Neural cell (in vitro differentiated cells): ENCODE results near the gene HOXA1. TPM values are rescaled to one million over a fixed set of nuclear protein-coding genes. Genes with fewer than 3 reads are reported as not detected.

Source experiments
- H2AFZ ChIP-seq: fragments of 200-600, 300-800 bp; sonication (generic), shearing (Covaris generic); 2 replicates; pipeline ENCODE4 v1.6.0; 2014; ENCODE audit warnings: low read depth, mild to moderate bottlenecking, antibody characterized with exemption, low read length, moderate library complexity
- H3F3A ChIP-seq: fragments of 200-600 bp; shearing (Covaris generic); 2 replicates; pipeline ENCODE4 v1.6.1; 2016; ENCODE audit warnings: mild to moderate bottlenecking, moderate library complexity, mixed read lengths, antibody characterized with exemption, low read length; ENCODE audit not compliant: insufficient read depth, poor library complexity, severe bottlenecking
- H3K27ac ChIP-seq: fragments of 200-600, 300-800 bp; sonication (generic), shearing (Covaris generic); 2 replicates; pipeline ENCODE4 v1.5.1; 2014; ENCODE audit warnings: mild to moderate bottlenecking, low read length, moderate library complexity
- H3K27me3 ChIP-seq: fragments of 300-800, 200-600 bp; sonication (generic), shearing (Covaris generic); 2 replicates; pipeline ENCODE4 v1.6.0; 2014; ENCODE audit warnings: mild to moderate bottlenecking, low read depth, low read length, moderate library complexity; ENCODE audit not compliant: insufficient read depth
- H3K36me3 ChIP-seq: fragments of 300-800, 200-600 bp; sonication (generic), shearing (Covaris generic); 2 replicates; pipeline ENCODE4 v1.5.1; 2014; ENCODE audit warnings: mild to moderate bottlenecking, antibody characterized with exemption, low read length, moderate library complexity; ENCODE audit not compliant: insufficient read depth
- H3K4me2 ChIP-seq: fragments of 300-800, 200-600 bp; sonication (generic), shearing (Covaris generic); 2 replicates; pipeline ENCODE4 v1.6.0; 2014; ENCODE audit warnings: mild to moderate bottlenecking, low read length
- H3K4me3 ChIP-seq: fragments of 300-800, 200-600 bp; sonication (generic), shearing (Covaris generic); 2 replicates; pipeline ENCODE4 v1.5.1; 2014; ENCODE audit warnings: mild to moderate bottlenecking, low read length, moderate library complexity
- H3K79me2 ChIP-seq: fragments of 200-600 bp; shearing (Covaris generic); replicated peaks from 2 replicates; pipeline ENCODE4 v1.6.0; 2014; ENCODE audit warnings: mild to moderate bottlenecking, low read length, moderate library complexity; ENCODE audit not compliant: insufficient read depth
- H3K9ac ChIP-seq: fragments of 300-800, 200-600 bp; sonication (generic), shearing (Covaris generic); 2 replicates; pipeline ENCODE4 v1.6.1; 2016; ENCODE audit warnings: mild to moderate bottlenecking, low read length, mixed read lengths
- H3K9me2 ChIP-seq: fragments of 200-600 bp; shearing (Covaris generic); 2 replicates; pipeline ENCODE4 v1.6.1; 2016; ENCODE audit warnings: mild to moderate bottlenecking, low read length, mixed read lengths; ENCODE audit not compliant: insufficient read depth
- H3K9me3 ChIP-seq: fragments of 200-600, 300-800 bp; sonication (generic), shearing (Covaris generic); 2 replicates; pipeline ENCODE4 v1.6.1; 2016; ENCODE audit warnings: mild to moderate bottlenecking, mixed run types, low read length, moderate library complexity, mixed read lengths
- H4K20me1 ChIP-seq: fragments of 200-600 bp; shearing (Covaris generic); 2 replicates; pipeline ENCODE4 v1.6.1; 2016; ENCODE audit warnings: mild to moderate bottlenecking, mixed run types; ENCODE audit not compliant: insufficient read depth
- CTCF ChIP-seq: fragments of 450-650 bp; IDR thresholded peaks from 2 replicates; pipeline ENCODE4 v1.5.1; 2014; ENCODE audit warnings: antibody characterized with exemption, mild to moderate bottlenecking, moderate library complexity; ENCODE audit not compliant: poor library complexity, severe bottlenecking
- EP300 ChIP-seq: fragments of 450-650 bp; conservative IDR thresholded peaks from 2 replicates; pipeline ENCODE4 v1.6.1; 2014; ENCODE audit warnings: antibody characterized with exemption, mild to moderate bottlenecking, moderate library complexity; ENCODE audit not compliant: poor library complexity, severe bottlenecking
- EZH2 ChIP-seq: fragments of 200-600, 300-800 bp; shearing (Covaris generic), sonication (generic); IDR thresholded peaks from 2 replicates; pipeline ENCODE4 v1.6.1; 2014; ENCODE audit warnings: antibody characterized with exemption, low read length, borderline replicate concordance, mild to moderate bottlenecking; ENCODE audit not compliant: insufficient read depth, poor library complexity, severe bottlenecking
- MXI1 ChIP-seq: fragments of 450-650 bp; conservative IDR thresholded peaks from 2 replicates; pipeline ENCODE4 v1.6.1; 2014; ENCODE audit warnings: antibody characterized with exemption, mild to moderate bottlenecking; ENCODE audit not compliant: poor library complexity, severe bottlenecking
- POLR2AphosphoS5 ChIP-seq: IDR thresholded peaks from 2 replicates; pipeline ENCODE4 v1.6.1; 2012
- RAD21 ChIP-seq: fragments of 450-650 bp; conservative IDR thresholded peaks from 2 replicates; pipeline ENCODE4 v1.6.1; 2014; ENCODE audit warnings: antibody characterized with exemption, mild to moderate bottlenecking, moderate library complexity
- REST ChIP-seq: IDR thresholded peaks from 2 replicates; pipeline ENCODE4 v1.6.1; 2012; ENCODE audit warnings: borderline replicate concordance
- SMC3 ChIP-seq: fragments of 450-650 bp; conservative IDR thresholded peaks from 2 replicates; pipeline ENCODE4 v1.6.1; 2014; ENCODE audit warnings: antibody characterized with exemption, mild to moderate bottlenecking, moderate library complexity; ENCODE audit not compliant: poor library complexity
- TAF1 ChIP-seq: IDR thresholded peaks from 2 replicates; pipeline ENCODE4 v1.6.1; 2012; ENCODE audit warnings: low read depth
- polyA plus RNA-seq: library from polyadenylated mRNA; depleted of rRNA; stranded (reverse); fragments of >200 nt; gene quantifications from 2 replicates; pipeline ENCODE4 v1.2.3, GENCODE V29; 2014

The HOXA1 gene
- polyA plus RNA-seq, 1 donor from 2014 or later = not detected

GRCh38 chr7:27134392-27134791 lies 38.6 kb upstream of the HOXA1 start:
- H3K27ac ChIP-seq = no peak overlapping the region
- H3K9me2 ChIP-seq = no peaks in the 10 kb centered on the region
- H3F3A ChIP-seq = no peaks in the 10 kb centered on the region
- TF ChIP-seq RAD21 = no peak
- no peaks in the 10 kb centered on the region for H3K79me2 ChIP-seq
- no peaks in the 10 kb centered on the region for H4K20me1 ChIP-seq
- H3K4me3 ChIP-seq = no peak overlapping the region
- no peak overlapping the region for H2AFZ ChIP-seq
- no peak overlapping the region for H3K9ac ChIP-seq
- H3K9me3 ChIP-seq = peaks cover 10% of the 10 kb centered on the region
- no peaks in the 10 kb centered on the region for H3K36me3 ChIP-seq
- peaks cover 98% of the 10 kb centered on the region for H3K27me3 ChIP-seq
- H3K4me2 ChIP-seq = no peak overlapping the region

- Histone ChIP-seq H2AFZ (no peak overlapping the region), H3K9me3 (peaks cover 16% of the 10 kb centered on the region), H3K4me3 (no peak overlapping the region), H3K9ac (no peak overlapping the region), H4K20me1 (no peaks in the 10 kb centered on the region), H3F3A (no peaks in the 10 kb centered on the region), H3K36me3 (no peaks in the 10 kb centered on the region), H3K27ac (no peak overlapping the region), H3K27me3 (peaks cover 98% of the 10 kb centered on the region), H3K79me2 (no peaks in the 10 kb centered on the region), H3K9me2 (no peaks in the 10 kb centered on the region), H3K4me2 (no peak overlapping the region)
- TF ChIP-seq MXI1 (no peak), RAD21 (no peak), POLR2AphosphoS5 (no peak), CTCF (no peak), REST (no peak), EP300 (no peak), EZH2 (no peak), TAF1 (no peak), SMC3 (no peak)
Measured at GRCh38 chr7:27133409-27134231, 37.8 kb upstream of the HOXA1 start.
